ENCODE results near the gene BRIP1. TPM values are rescaled to one million over a fixed set of nuclear protein-coding genes. Genes with fewer than 3 reads are reported as not detected.

Gene BRIP1
- polyA plus RNA-seq, 1 of the 3 experiments (the other 2 are of a cell fraction), result 2.0 TPM

DNA sequence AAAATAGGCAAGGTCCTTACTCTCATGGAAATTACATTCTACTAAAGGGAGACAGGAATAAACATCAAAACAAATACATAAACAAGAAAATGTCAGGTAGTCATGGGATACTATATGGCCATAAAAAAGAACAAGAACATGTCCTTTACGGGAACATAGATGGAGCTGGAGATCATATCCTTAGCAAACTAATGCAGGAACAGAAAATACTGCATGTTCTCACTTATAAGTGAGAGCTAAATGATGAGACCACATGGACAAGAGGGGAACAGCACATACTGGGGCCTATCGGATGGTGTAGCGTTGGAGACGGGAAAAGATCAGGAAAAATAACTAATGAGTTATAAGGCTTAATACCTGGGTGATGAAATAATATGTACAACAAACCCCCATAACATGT lies 69.1 kb downstream of the BRIP1 start:
- H3K27me3 ChIP-seq (ENCODE audit: insufficient read depth), result no peaks in the 10 kb centered on the region
- no peaks in the 10 kb centered on the region; the same call in 1 of the 2 replicates for H3K79me2 ChIP-seq (ENCODE audit: insufficient read depth)
- WGBS (ENCODE audit: low lambda C conversion rate), result 97% methylated on average over 4 of the region's 4 CpGs
- no peak overlapping the region for H3K4me3 ChIP-seq (ENCODE audit: low read depth in 2 of 2, low read length in 1 of 2)
- H3K27ac ChIP-seq (ENCODE audit: low read depth in 2 of 2, low read length in 1 of 2), result no peak overlapping the region
- peaks cover 10% of the 10 kb centered on the region for H3F3A ChIP-seq (replicated peaks; ENCODE audit: insufficient read depth)
- TF ChIP-seq TAF1 (IDR thresholded peaks at IDR 0.05; ENCODE audit: borderline replicate concordance, low read depth, low read length), result no peak
- TF ChIP-seq MXI1 (IDR thresholded peaks at IDR 0.05; ENCODE audit: low read depth, low read length), result no peak
- no peak for TF ChIP-seq RAD21 (IDR thresholded peaks at IDR 0.05; ENCODE audit: low read length)
- TF ChIP-seq POLR2AphosphoS5 (IDR thresholded peaks at IDR 0.05; ENCODE audit: low read depth, low read length), result no peak
- no peak for TF ChIP-seq TCF12 (IDR thresholded peaks at IDR 0.05)
- TF ChIP-seq, protein P1, sequence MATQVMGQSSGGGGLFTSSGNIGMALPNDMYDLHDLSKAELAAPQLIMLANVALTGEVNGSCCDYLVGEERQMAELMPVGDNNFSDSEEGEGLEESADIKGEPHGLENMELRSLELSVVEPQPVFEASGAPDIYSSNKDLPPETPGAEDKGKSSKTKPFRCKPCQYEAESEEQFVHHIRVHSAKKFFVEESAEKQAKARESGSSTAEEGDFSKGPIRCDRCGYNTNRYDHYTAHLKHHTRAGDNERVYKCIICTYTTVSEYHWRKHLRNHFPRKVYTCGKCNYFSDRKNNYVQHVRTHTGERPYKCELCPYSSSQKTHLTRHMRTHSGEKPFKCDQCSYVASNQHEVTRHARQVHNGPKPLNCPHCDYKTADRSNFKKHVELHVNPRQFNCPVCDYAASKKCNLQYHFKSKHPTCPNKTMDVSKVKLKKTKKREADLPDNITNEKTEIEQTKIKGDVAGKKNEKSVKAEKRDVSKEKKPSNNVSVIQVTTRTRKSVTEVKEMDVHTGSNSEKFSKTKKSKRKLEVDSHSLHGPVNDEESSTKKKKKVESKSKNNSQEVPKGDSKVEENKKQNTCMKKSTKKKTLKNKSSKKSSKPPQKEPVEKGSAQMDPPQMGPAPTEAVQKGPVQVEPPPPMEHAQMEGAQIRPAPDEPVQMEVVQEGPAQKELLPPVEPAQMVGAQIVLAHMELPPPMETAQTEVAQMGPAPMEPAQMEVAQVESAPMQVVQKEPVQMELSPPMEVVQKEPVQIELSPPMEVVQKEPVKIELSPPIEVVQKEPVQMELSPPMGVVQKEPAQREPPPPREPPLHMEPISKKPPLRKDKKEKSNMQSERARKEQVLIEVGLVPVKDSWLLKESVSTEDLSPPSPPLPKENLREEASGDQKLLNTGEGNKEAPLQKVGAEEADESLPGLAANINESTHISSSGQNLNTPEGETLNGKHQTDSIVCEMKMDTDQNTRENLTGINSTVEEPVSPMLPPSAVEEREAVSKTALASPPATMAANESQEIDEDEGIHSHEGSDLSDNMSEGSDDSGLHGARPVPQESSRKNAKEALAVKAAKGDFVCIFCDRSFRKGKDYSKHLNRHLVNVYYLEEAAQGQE (IDR thresholded peaks at IDR 0.05; ENCODE audit: low read depth, low read length), result no peak
- TF ChIP-seq SIN3A (IDR thresholded peaks at IDR 0.05; ENCODE audit: borderline replicate concordance, low read depth, low read length), result no peak
- no peak for TF ChIP-seq EZH2phosphoT487 (IDR thresholded peaks at IDR 0.05; ENCODE audit: borderline replicate concordance, low read depth)
- TF ChIP-seq FOSL2 (IDR thresholded peaks at IDR 0.05; ENCODE audit: borderline replicate concordance, low read depth), result no peak
- TF ChIP-seq, protein P2, sequence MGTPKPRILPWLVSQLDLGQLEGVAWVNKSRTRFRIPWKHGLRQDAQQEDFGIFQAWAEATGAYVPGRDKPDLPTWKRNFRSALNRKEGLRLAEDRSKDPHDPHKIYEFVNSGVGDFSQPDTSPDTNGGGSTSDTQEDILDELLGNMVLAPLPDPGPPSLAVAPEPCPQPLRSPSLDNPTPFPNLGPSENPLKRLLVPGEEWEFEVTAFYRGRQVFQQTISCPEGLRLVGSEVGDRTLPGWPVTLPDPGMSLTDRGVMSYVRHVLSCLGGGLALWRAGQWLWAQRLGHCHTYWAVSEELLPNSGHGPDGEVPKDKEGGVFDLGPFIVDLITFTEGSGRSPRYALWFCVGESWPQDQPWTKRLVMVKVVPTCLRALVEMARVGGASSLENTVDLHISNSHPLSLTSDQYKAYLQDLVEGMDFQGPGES (IDR thresholded peaks at IDR 0.05; ENCODE audit: low read depth, low read length), result no peak
- TF ChIP-seq YY1 (IDR thresholded peaks at IDR 0.05; ENCODE audit: low read depth), result no peak
- TF ChIP-seq CHD2 (IDR thresholded peaks at IDR 0.05; ENCODE audit: low read length, partially characterized antibody), result no peak
- TF ChIP-seq TEAD4 (IDR thresholded peaks at IDR 0.05; ENCODE audit: borderline replicate concordance, insufficient read depth), result no peak
- no peak for TF ChIP-seq FOXJ3 (CRISPR knock-in tag; IDR thresholded peaks at IDR 0.05)
- no peak for TF ChIP-seq NFIC (IDR thresholded peaks at IDR 0.05; ENCODE audit: borderline replicate concordance)
- TF ChIP-seq, protein P3, sequence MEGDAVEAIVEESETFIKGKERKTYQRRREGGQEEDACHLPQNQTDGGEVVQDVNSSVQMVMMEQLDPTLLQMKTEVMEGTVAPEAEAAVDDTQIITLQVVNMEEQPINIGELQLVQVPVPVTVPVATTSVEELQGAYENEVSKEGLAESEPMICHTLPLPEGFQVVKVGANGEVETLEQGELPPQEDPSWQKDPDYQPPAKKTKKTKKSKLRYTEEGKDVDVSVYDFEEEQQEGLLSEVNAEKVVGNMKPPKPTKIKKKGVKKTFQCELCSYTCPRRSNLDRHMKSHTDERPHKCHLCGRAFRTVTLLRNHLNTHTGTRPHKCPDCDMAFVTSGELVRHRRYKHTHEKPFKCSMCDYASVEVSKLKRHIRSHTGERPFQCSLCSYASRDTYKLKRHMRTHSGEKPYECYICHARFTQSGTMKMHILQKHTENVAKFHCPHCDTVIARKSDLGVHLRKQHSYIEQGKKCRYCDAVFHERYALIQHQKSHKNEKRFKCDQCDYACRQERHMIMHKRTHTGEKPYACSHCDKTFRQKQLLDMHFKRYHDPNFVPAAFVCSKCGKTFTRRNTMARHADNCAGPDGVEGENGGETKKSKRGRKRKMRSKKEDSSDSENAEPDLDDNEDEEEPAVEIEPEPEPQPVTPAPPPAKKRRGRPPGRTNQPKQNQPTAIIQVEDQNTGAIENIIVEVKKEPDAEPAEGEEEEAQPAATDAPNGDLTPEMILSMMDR (IDR thresholded peaks at IDR 0.05), result no peak
- TF ChIP-seq, protein P4, sequence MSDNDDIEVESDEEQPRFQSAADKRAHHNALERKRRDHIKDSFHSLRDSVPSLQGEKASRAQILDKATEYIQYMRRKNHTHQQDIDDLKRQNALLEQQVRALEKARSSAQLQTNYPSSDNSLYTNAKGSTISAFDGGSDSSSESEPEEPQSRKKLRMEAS (IDR thresholded peaks at IDR 0.05; ENCODE audit: low read depth), result no peak
- no peak for TF ChIP-seq SMC3 (IDR thresholded peaks at IDR 0.05; ENCODE audit: low read depth, low read length)
- TF ChIP-seq RFX5 (IDR thresholded peaks at IDR 0.05; ENCODE audit: low read length), result no peak
- H3K9me2 ChIP-seq, result no peaks in the 10 kb centered on the region
- ChIA-PET CTCF (no interaction called here), POLR2A (no interaction called here)
- no peaks in the 10 kb centered on the region for H3K4me1 ChIP-seq (ENCODE audit: control insufficient read depth in 1 of 2, insufficient read depth in 2 of 2, low read depth in 1 of 2, low read length in 1 of 2)
- no peak overlapping the region for H2AFZ ChIP-seq (ENCODE audit: low read depth)
- H3K9ac ChIP-seq, result no peak overlapping the region
- H3K4me2 ChIP-seq, result no peak overlapping the region
- no peaks in the 10 kb centered on the region for H4K20me1 ChIP-seq (ENCODE audit: insufficient read depth)
- H3K36me3 ChIP-seq (replicated peaks in 1 of 2; ENCODE audit: control insufficient read depth in 1 of 2, insufficient read depth in 2 of 2, low read length in 1 of 2), result peaks cover 33 to 65% of the 10 kb centered on the region in 2 experiments
- DNase-seq, result no peak
- no peaks in the 10 kb centered on the region; the same call in 1 of the 2 replicates for H3K9me3 ChIP-seq

Data from SK-N-SH (cell line).